Measurements from ENCODE around the gene SRD5A3. TPM values are rescaled to one million over a fixed set of nuclear protein-coding genes. Genes with fewer than 3 reads are reported as not detected.
"Not testable (repeated sequence)": the region's sequence is repeated elsewhere in the genome, so short reads cannot be mapped to it uniquely, and the experiment has no call there.

Gene SRD5A3
- total RNA-seq, 1 experiment from 2014 or later: 5.2 TPM

DNA sequence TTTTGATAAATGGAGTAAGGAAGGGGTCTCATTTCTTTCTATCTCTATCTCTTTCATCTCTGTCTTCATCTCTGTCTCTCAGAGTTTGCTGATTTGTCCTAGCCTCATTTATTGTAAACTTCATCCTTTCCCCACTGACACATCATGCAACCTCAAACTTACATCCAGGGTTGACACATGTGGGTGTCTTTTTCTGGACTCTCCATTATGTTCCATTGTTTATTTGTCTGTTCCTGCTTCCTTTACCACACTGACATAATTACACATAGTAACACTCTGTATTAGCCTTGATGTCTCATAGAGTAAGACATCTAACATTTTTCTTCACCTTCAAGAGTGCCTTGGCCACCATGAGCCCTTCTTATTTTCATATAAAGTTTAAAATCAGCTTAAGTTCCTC lies 8.1 kb upstream of the SRD5A3 start:
- DNase-seq: no peak
- H3K36me3 ChIP-seq: no peaks in the 10 kb centered on the region
- H3K4me3 ChIP-seq: no peak overlapping the region
- H3K27me3 ChIP-seq: no peaks in the 10 kb centered on the region
- H3K9me3 ChIP-seq: no peaks in the 10 kb centered on the region

DNA sequence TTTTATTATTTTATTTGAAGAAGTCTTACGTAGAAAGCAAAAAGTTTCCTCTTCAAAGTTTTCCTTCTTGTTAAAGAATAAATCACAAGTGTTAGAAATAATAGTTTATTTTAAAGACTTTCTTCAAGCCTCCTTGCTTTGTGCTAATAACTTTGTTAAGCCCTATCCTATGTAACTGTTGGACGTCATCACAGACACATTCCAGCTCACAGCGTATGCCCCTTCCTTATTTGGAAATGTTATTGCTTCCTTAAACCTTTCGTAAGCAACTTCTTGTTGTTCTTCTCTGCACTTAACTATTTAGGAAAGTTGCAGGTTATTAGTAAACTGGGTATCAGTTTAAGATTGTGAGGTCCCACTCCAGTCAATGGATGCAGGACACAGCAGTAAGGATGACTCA lies 7.6 kb upstream of the SRD5A3 start:
- Histone ChIP-seq H3K27me3 (no peaks in the 10 kb centered on the region), H3K9me3 (no peaks in the 10 kb centered on the region), H3K36me3 (no peaks in the 10 kb centered on the region), H3K4me3 (no peak overlapping the region)
- no peak for DNase-seq

- no peak for DNase-seq
- Histone ChIP-seq H3K27me3 (no peaks in the 10 kb centered on the region), H3K9me3 (no peaks in the 10 kb centered on the region), H3K36me3 (no peaks in the 10 kb centered on the region), H3K4me3 (no peak overlapping the region)
These were observed 5.8 kb upstream of the SRD5A3 start for GRCh38 chr4:55340266-55340665.

GRCh38 chr4:55343887-55344286 lies 2.2 kb upstream of the SRD5A3 start:
- no peaks in the 10 kb centered on the region for H3K9me3 ChIP-seq
- H3K4me3 ChIP-seq: no peak overlapping the region
- H3K36me3 ChIP-seq: no peaks in the 10 kb centered on the region
- no peaks in the 10 kb centered on the region for H3K27me3 ChIP-seq
- no peak for DNase-seq

GRCh38 chr4:55345054-55345453 lies 988 bp upstream of the SRD5A3 start:
- H3K36me3 ChIP-seq: no peaks in the 10 kb centered on the region
- no peak overlapping the region for H3K4me3 ChIP-seq
- DNase-seq: no peak
- H3K9me3 ChIP-seq: no peaks in the 10 kb centered on the region
- no peaks in the 10 kb centered on the region for H3K27me3 ChIP-seq

DNA sequence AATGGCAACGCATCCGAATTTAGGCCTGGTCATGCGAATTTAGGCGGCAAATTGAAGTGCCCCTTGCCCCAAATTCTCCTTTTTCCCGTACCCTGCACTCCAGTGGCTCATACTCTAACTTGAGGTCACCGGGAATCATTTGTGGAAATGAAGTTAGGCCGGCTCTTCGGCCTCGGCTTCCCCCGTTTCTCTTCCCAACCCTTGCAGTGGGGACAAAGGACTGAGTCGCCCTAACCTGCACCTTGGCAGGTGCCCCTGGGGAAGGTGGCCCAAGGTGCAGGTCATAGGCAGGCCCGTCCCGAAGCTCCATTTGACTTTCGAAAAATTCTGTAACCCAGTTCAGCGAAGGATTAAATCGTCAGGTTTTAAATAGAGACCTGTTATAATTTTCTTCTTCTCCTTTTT lies 811 bp downstream of the SRD5A3 start:
- peak overlapping the region; percentile 68 for H3K4me3 ChIP-seq

DNA sequence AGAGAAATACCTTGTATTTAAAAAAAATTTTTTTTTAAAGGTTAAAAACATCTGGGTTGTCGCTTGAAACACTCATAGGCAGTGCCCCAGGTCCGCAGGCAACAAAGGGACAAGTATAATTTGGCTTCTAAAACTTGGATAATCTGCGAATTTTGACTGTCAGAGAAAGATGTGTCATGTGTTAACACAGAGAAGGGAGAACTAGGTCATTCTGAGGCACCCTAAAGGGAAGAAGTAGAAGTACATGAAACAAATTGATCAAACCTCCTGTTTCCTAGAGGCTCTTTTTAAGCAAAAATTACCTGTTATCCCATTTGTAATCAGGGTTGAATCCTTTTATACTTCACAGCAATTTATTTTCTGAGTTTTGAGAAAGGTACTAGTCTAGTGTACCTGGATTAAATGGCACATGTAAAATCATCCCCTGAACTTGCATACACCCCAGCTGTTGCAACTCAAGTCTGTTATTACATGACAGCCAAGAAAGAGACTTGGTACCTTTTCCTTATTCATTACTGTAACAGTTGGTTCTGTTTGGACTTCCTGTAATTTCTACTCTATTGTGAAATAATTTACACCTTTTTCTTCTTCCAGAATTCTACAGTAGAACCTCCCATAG lies 1.7 kb downstream of the SRD5A3 start:
- DNase-seq: no peak
- no peaks in the 10 kb centered on the region for H3K36me3 ChIP-seq
- no peaks in the 10 kb centered on the region for H3K9me3 ChIP-seq
- no peak overlapping the region for H3K4me3 ChIP-seq
- no peaks in the 10 kb centered on the region for H3K27me3 ChIP-seq

More for the DNA sequence above, 811 bp downstream of the SRD5A3 start:
- no peaks in the 10 kb centered on the region for H3K9me3 ChIP-seq
- H3K36me3 ChIP-seq: no peaks in the 10 kb centered on the region
- no peak for DNase-seq
- H3K27me3 ChIP-seq: no peaks in the 10 kb centered on the region

- no peak for DNase-seq
- Histone ChIP-seq H3K27me3 (no peaks in the 10 kb centered on the region), H3K36me3 (no peaks in the 10 kb centered on the region), H3K9me3 (no peaks in the 10 kb centered on the region), H3K4me3 (no peak overlapping the region)
These were observed 2.4 kb downstream of the SRD5A3 start for GRCh38 chr4:55348466-55348865.

GRCh38 chr4:55350870-55351269 lies 4.8 kb downstream of the SRD5A3 start:
- not testable (repeated sequence) for H3K9me3 ChIP-seq, H3K27me3 ChIP-seq, H3K36me3 ChIP-seq, H3K4me3 ChIP-seq
- peak; percentile 74 for DNase-seq

DNA sequence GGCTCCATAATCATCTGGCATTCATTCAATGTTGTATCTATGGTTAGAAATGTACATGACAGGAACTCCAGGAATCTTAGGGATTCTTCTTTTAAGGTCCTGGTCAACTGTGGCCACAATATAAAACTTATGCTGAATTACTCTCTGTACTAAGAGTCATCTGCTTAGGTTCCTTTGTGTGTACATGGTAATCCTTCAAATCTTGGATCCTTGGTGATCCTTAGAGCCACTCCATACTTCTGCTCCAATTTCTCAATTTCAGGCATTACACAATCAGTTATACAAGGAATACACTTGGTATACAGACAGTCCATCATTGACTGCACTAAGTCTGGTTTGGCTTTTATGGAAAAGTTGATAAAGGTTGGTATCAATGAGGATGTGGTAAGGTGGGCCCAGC lies 5.8 kb downstream of the SRD5A3 start:
- H3K27me3 ChIP-seq: no peaks in the 10 kb centered on the region
- H3K9me3 ChIP-seq: no peaks in the 10 kb centered on the region
- H3K4me3 ChIP-seq: no peak overlapping the region
- H3K36me3 ChIP-seq: no peaks in the 10 kb centered on the region
- no peak for DNase-seq

GRCh38 chr4:55352726-55353125 lies 6.7 kb downstream of the SRD5A3 start:
- Histone ChIP-seq H3K36me3 (no peaks in the 10 kb centered on the region), H3K9me3 (no peaks in the 10 kb centered on the region), H3K27me3 (no peaks in the 10 kb centered on the region), H3K4me3 (no peak overlapping the region)
- no peak for DNase-seq

- H3K9me3 ChIP-seq, H3K4me3 ChIP-seq, DNase-seq, H3K36me3 ChIP-seq, H3K27me3 ChIP-seq: not testable (repeated sequence)
These were observed 7.2 kb downstream of the SRD5A3 start for GRCh38 chr4:55353228-55353747.

DNA sequence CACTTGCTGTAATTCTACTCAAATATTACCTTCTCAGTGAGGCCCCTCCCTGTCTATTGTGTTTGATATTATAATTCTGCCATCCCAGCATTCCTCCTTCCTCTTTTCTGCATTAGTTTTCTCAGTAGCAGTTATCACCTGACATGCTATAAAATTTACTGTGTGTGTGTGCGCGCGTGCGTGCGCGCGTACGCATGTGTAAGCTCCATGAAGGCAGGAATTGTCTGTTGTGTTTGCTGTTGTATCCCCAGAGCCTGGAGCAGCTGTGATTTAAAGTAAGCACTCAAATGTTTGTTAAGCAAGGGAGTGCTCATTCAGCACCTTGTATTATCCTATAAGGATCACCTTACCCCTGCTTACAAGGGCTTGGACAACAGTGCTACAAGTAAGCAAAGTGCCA lies 8.6 kb downstream of the SRD5A3 start:
- Histone ChIP-seq H3K36me3 (no peaks in the 10 kb centered on the region), H3K27me3 (no peaks in the 10 kb centered on the region), H3K4me3 (no peak overlapping the region), H3K9me3 (no peaks in the 10 kb centered on the region)
- DNase-seq: no peak

DNA sequence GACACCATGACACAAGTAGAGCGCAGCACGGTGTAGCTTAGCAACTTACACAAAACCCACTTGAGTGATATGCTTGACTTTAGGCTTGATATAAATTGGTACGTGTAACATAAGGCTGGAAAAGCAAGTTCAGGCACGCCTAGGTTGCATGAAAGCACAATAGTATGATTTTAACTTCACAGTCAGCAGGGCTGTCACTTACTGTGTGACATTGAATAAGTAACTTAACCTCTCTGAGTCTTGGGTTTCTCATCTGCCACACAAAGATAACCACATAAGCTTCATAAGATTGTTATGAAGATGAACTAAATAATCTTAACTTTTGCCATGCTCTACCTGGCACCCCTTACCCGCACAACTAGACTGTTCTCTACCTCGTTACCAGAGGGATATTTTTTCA lies 9.5 kb downstream of the SRD5A3 start:
- H3K36me3 ChIP-seq: no peaks in the 10 kb centered on the region
- no peak for DNase-seq

DNA sequence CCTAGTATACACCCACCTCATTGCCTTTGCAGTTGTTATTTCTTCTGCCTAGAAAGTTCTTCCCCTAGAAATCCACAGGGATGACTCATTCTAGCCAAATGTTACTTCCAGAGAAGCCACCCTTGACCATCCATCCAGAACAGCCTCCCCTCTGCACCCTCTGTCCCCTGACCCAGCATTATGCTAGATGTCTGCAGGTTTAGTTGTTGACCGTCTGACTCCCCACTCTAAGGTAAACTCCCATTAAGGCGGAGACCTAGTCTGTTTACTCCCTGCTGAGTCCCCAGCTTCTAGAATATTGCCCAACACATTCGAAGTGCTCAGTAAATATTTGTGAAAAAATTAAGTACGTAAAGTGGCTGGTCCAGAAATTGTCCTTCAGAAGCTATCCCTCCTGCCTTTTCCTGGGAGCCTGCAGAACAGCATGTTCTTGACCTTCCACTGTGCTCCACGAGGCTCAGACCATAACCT lies 11.0 kb downstream of the SRD5A3 start:
- Histone ChIP-seq H3K36me3 (no peaks in the 10 kb centered on the region), H3K9me3 (no peaks in the 10 kb centered on the region), H3K4me3 (no peak overlapping the region), H3K27me3 (no peaks in the 10 kb centered on the region)
- no peak for DNase-seq

More for the DNA sequence above, 9.5 kb downstream of the SRD5A3 start:
- Histone ChIP-seq H3K4me3 (no peak overlapping the region), H3K9me3 (no peaks in the 10 kb centered on the region), H3K27me3 (no peaks in the 10 kb centered on the region)

DNA sequence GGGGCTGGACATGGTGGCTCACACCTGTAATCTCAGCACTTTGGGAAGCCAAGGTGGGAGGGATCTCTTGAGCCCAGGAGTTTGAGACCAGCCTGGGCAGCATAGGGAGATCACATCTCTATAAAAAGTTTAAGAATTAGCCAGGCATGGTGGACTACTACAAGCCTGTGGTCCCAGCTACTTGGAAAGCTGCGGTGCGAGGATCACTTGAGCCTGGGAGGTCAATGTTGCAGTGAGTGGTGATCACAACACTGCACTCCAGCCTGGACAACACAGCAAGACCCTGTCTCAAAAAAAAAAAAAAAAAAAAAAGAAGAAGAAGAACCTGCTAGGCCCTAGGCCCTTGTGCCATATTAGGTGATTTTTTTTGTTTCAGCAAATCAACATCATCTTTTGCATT lies 12.2 kb downstream of the SRD5A3 start:
- Histone ChIP-seq H3K27me3 (no peaks in the 10 kb centered on the region), H3K9me3 (no peaks in the 10 kb centered on the region), H3K4me3 (no peak overlapping the region), H3K36me3 (no peaks in the 10 kb centered on the region)
- DNase-seq: no peak

GRCh38 chr4:55358668-55359067 lies 12.6 kb downstream of the SRD5A3 start:
- H3K27me3 ChIP-seq: no peaks in the 10 kb centered on the region
- no peak for DNase-seq
- no peaks in the 10 kb centered on the region for H3K9me3 ChIP-seq
- H3K4me3 ChIP-seq: no peak overlapping the region
- H3K36me3 ChIP-seq: no peaks in the 10 kb centered on the region

GRCh38 chr4:55359397-55359916 lies 13.4 kb downstream of the SRD5A3 start:
- Histone ChIP-seq H3K36me3 (no peaks in the 10 kb centered on the region), H3K27me3 (no peaks in the 10 kb centered on the region), H3K9me3 (no peaks in the 10 kb centered on the region), H3K4me3 (no peak overlapping the region)
- no peak for DNase-seq

All from MG63 (cell line).